ENCODE measurements around the gene ZDHHC12. TPM values are rescaled to one million over a fixed set of nuclear protein-coding genes. Genes with fewer than 3 reads are reported as not detected.

ZDHHC12 gene
- total and polyA plus RNA-seq, 2 of the 8 experiments (the other 6 are each of a cell fraction or from before 2014, with no cell fraction given) = 35.0 to 93.8 TPM

DNA sequence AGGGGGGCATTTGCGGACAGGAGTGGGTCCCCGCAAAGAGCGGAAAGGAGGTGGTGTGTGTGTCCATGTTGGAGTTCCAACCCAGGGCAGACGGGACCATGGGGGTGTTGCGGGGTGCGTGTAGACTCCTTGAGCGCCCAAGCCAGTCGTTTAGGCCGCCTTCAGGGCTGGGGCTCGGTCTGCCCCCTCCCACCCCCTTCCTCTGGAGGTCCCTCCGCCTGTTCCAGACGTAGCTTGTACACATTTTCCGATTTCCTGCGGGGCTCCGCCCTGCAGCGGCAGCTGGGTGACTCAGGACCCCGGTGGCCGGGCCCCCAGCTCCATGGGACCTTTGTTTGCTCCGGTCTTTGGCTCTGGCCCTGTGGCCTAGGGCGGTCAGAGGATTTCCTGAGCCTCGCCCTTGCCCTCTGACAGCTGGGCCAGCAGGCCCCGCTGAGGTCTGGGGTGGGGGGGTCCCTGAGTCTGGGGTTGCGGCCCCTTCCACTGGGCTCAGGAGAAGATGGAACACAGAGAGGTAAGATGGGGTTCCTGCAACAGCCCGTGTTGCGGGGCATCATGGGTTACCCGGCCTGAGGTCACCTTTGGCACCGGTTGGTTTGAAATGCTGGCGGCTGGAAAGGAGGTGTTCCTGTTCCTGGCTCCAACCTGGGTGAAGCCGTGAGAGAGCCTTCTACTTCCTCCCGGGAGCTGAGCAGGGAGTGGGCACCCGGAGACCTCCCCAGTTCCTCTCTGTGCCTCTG, 20.1 kb downstream of the ZDHHC12 start (continued):
- TF ChIP-seq HDAC6 (IDR thresholded peaks at IDR 0.05; ENCODE audit: low read depth, low read length) = no peak
- no peak for TF ChIP-seq TBP (IDR thresholded peaks at IDR 0.05; ENCODE audit: low read depth, low read length)
- no peak for TF ChIP-seq EP300 (IDR thresholded peaks at IDR 0.05; ENCODE audit: borderline replicate concordance in 1 of 2, low read depth in 2 of 2, low read length in 2 of 2)

Measured in H1 (cell line).